GM12878 (cell line): ENCODE data around the gene RUNDC1. TPM values are rescaled to one million over a fixed set of nuclear protein-coding genes. Genes with fewer than 3 reads are reported as not detected.

Source experiments
- CHD2 ChIP-seq: IDR thresholded peaks from 2 replicates; pipeline ENCODE4 v1.6.1; 2011; ENCODE audit warnings: low read depth, low read length, improper control_type of control experiment, borderline replicate concordance
- CREM ChIP-seq: IDR thresholded peaks from 2 replicates; pipeline ENCODE4 v1.6.1; 2014; ENCODE audit warnings: antibody characterized with exemption, low read depth
- CUX1 ChIP-seq: IDR thresholded peaks from 2 replicates; pipeline ENCODE4 v1.6.1; 2012; ENCODE audit warnings: improper control_type of control experiment, low read depth, low read length; ENCODE audit not compliant: insufficient replicate concordance
- HDAC6 ChIP-seq: fragments of 200-600 bp; sonication (generic); IDR thresholded peaks from one replicate; pipeline ENCODE4 v1.8.0; 2017; ENCODE audit warnings: antibody characterized with exemption; ENCODE audit not compliant: unreplicated experiment
- IRF3 ChIP-seq: fragments of 450-650 bp; IDR thresholded peaks from 2 replicates; pipeline ENCODE4 v1.6.1; 2014; ENCODE audit warnings: mild to moderate bottlenecking
- KAT2A ChIP-seq: conservative IDR thresholded peaks from 2 replicates; pipeline ENCODE4 v1.6.1; 2011; ENCODE audit warnings: low read depth, low read length; ENCODE audit not compliant: control insufficient read depth
- MAX ChIP-seq: IDR thresholded peaks from 2 replicates; pipeline ENCODE4 v1.6.1; 2012; ENCODE audit warnings: low read depth, low read length, improper control_type of control experiment
- PML ChIP-seq: IDR thresholded peaks from 2 replicates; pipeline ENCODE4 v1.6.1; 2012; ENCODE audit warnings: low read length, inconsistent platforms
- RB1 ChIP-seq: fragments of 450-650 bp; formaldehyde crosslinking; IDR thresholded peaks from 2 replicates; pipeline ENCODE4 v1.6.1; 2017; ENCODE audit warnings: mild to moderate bottlenecking, borderline replicate concordance
- RFX5 ChIP-seq: IDR thresholded peaks from 2 replicates; pipeline ENCODE4 v1.6.1; 2011; ENCODE audit warnings: low read depth, low read length, improper control_type of control experiment
- ZBTB33 ChIP-seq: fragments of 450-650 bp; IDR thresholded peaks from 2 replicates; pipeline ENCODE4 v1.6.1; 2017; ENCODE audit warnings: mild to moderate bottlenecking
- polyA plus RNA-seq, 11 experiments: library from polyadenylated mRNA; depleted of rRNA in 4 of 11; unstranded in 6 of 11; stranded (reverse) in 5 of 11; fragments of >200 nt; fragmentation: Nextera tagmentation in 4 of 11; fragmentation: Illumina TruSeq in 1 of 11; extraction: Ambion mirVana in 4 of 11; extraction: Trizol in 1 of 11; gene quantifications; 1 replicate in 1 of 11; 2 replicates in 10 of 11; pipeline versions ENCODE4 v1.2.1 to v1.2.3, GENCODE V29; 2011 to 2016; ENCODE audit warnings: inconsistent platforms in 2 of 11, missing spikeins in 2 of 11, low read depth in 1 of 11
- total RNA-seq, 4 experiments: library from RNA; depleted of rRNA in 3 of 4; stranded (reverse); fragments of >200 nt in 3 of 4; fragmentation: Illumina TruSeq in 1 of 4; extraction: Trizol in 1 of 4; gene quantifications; 2 replicates each; pipeline versions ENCODE4 v1.2.1 to v1.2.3, GENCODE V29; 2013 to 2021

RUNDC1 gene
- total and polyA plus RNA-seq, 10 of the 15 experiments (the other 5 are each of a cell fraction or from before 2014, with no cell fraction given): 2.9 to 15.6 (median 8.2) TPM

DNA sequence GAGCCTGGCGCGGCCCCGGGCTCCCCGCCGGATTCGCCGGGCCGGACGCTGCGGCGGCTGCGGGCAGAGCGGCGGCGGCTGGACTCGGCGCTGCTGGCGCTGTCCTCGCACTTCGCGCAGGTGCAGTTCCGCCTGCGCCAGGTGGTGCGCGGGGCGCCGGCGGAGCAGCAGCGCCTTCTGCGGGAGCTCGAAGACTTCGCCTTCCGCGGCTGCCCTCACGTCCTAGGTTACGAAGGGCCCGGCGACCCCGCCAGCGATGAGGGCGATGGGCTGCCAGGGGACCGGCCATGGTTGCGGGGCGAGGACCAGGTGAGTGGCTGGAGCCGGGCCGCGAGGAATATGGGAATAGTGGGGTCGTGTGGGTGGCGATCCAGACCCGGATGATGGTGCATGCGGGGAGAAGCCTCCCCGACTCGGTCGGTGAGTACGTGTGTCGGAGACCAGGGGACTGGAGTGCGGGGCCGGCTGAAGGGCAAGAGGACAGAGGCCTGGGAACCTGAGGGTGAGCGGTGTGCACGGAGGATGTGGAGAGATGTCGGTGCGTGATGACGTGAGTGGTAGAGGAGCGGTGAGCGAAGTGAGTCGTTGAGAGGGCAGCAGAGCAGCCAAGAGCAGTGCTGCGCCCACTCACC is 517 bp downstream of the RUNDC1 start (continued):
- TF ChIP-seq CUX1: no peak
- no peak for TF ChIP-seq MAX
- no peak for TF ChIP-seq CHD2
- TF ChIP-seq PML: no peak
- no peak for TF ChIP-seq ZBTB33
- no peak for TF ChIP-seq IRF3
- TF ChIP-seq RB1: no peak
- no peak for TF ChIP-seq KAT2A
- TF ChIP-seq HDAC6: no peak
- TF ChIP-seq RFX5: no peak
- peak; percentile 81 for TF ChIP-seq CREM
